NCI-H460 (cell line): ENCODE measurements around the gene RAD51B. TPM values are rescaled to one million over a fixed set of nuclear protein-coding genes. Genes with fewer than 3 reads are reported as not detected.
"Not testable (repeated sequence)": the region's sequence is repeated elsewhere in the genome, so short reads cannot be mapped to it uniquely, and the experiment has no call there.

Source experiments
- DNase-seq: peaks from one replicate; pipeline ENCODE4 v3.0.0-alpha.2; 2016; ENCODE audit warnings: low read depth; ENCODE audit errors: extremely low read depth
- total RNA-seq: library from RNA; depleted of rRNA; stranded (reverse); fragments of >200 nt; shearing (Covaris generic); gene quantifications from 2 replicates; pipeline ENCODE4 v1.2.3, GENCODE V29; 2014

Gene RAD51B
- total RNA-seq, 1 experiment from 2014 or later: 13.4 TPM

DNA sequence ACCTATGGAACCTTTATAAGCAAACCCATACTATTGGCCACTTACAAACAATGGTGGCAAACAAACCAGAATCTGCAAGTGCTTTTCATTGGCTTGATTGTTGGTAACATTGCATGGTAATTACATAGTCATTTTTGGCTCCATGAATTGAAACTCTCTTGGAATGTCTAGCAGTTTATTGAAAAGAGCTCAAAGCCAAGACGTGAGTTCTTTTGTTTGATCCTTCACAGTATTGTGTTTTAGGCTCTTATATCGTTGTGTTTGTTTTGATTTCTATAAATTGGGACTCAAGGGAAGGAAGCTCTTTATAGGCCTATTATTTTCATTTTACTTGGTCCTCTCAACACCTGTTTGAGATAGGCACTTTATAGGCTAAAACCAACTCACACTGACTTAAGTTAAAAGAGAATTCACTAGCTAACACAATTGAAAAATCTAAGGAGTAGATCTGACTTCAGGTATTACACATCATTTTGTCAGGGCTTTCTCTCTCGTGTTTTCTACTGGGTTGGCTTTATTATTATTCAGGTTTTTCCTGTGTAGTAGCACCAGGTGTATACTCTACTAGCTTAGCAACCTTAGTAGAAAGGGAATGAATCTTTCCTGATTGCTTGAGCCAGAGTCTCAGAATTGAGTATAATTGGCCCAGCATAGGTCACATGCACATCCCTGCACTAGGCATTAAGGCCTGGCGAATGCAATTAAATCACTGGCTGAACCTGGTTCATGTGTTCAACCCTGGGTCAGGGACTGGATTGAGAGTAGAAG, 341.4 kb downstream of the RAD51B start:
- no peak for DNase-seq

DNA sequence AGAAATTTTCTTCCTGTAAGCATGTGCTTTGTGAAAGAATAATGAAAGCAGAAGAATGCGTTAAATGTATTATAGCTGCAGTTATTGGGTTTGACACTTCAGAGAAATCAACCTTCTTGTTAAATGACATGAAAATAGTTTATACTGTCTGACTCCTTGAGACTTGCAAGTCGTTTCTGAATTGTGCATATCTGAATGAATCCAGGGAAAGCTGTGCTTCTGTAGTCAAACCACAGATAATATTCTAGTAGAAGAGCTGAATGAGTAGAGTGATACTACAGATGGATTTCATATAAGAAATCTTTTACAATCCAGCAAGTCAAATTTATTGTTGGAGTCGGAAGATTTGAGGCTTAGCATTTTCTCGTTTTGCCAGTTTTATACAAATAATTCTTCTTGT, 343.3 kb downstream of the RAD51B start:
- DNase-seq: no peak

DNA sequence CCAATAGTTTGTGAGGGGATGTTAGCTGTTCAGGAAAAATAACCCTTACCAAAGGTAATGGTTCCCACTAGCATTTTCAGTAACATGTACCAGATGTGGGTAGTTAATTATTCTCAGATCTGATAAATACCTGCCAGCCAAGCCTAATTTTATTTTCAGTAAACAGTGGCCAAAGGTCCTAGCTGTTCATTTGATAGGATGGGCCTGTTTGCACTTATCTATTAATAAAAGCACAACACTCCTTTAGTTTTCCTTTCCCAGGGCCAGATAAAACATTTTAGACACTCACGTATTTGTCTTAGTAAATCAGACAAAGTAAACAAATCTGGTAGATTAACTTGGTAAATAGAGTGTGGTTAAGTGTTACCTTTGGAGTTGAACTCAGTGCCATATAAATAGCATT, 345.1 kb downstream of the RAD51B start:
- DNase-seq: no peak

DNA sequence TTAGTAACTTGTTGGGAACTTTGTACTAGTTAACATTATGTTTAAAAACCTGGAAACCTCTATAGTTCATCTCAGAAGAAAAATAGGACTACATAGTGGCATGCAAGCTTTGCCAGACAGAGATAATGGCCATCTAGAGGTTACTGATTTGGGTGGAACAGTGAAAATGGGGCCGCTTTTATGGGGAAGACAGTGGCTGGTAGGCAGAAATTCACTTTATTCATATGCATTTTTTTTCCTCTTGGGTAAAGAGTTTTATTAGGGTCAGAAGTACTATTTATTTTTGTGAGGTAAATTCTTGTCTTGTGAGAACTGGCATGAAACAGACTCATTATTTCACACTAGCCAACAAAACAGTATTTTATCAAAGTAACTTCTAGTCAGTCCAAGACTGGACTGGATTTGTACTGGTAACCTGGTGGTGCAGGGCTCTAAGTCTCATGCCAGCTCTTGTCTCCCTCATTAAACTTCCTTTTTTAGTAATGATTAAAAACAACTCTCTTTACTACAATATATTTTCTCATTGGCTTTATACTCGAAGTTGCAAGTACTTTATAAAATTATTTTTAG, 345.8 kb downstream of the RAD51B start:
- DNase-seq: no peak

DNA sequence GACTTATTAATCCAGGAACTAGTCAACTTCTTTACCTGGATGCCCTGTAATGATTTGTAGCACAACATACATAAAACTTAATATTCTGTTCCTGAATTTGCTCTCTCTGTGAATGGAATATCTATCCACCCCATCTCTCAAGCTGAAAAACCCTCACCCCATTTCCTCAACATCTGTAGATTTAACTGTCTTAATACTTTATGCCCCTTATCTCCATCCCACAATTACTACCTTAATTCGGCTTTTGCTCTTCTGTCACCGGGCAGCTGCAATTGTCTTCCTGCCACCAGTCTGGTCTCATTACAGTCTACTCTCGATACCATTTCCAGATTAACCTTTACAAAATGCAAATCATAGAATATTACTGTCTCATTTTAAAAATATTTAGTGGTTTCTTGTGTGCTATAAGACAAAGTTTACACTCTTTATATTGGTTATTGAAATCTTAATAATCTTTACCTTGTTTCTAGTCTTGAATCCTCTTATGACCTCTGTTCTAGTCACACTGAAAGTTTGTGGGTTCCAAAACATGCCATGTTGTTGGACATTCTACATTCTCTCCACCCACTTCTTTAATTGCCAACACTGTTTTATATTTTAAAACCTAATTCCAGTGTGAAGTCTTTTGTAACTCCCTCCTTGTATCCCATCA, 347.3 kb downstream of the RAD51B start:
- no peak for DNase-seq

DNA sequence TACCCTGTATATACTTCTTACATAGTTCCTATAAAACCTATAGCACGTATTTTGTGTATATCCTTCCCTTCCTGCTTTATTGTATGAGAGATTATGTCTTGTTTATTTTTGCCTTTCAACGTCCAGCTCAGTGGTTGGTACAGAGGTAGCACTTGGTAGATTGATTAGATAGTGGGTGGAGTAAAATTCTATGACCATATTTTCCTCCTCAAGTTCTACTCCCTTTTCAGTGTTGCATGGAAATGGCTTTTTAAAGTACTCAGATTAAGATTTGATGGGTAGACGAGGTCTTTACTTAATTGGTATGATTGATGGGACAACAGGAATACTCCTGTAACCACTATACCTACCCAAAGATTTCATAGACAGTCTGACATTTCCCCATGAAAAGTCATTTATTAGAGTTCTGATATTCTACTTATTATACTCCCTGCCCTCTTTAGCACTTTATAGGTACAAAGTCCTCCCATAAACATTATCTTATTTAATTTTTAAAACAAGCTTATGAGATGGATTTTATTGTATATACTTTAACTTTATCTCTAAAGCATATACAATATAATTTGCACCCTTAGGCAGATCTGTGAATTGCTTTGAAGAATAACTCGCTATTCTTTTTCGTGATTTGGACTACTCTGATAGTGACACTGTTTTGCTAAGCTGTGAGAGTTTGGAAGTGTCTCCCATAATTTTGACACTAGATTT, 348.0 kb downstream of the RAD51B start:
- DNase-seq: no peak

DNA sequence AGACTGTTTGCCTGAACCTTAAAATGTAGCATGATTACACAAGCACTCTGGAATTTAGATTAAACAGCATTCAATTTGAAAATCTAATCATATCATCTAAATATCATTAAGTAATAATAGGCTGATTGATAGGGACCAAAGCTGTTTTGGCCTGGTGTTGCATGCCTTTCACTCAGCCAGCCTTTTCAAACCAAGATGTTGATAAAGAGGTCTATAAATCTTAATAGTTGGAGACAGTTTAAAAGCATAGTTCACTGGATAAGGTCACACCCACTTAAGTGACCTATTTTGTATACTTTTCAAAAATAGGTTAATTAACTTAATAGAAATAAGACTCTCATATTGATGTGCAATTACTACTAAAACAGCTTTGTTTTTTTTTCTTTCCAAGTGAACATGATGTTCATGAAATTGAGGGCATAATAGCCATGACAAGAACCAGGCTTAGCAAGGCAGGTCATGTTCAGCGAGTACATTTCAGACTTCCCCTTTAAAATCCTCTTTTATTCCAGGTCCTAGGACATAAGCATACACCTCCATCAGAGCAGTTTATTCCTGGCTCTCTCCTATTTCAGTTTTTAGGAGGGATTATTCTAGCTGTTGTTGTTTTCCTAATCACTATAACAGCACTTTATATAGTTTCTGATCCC, 349.0 kb downstream of the RAD51B start:
- DNase-seq: no peak

DNA sequence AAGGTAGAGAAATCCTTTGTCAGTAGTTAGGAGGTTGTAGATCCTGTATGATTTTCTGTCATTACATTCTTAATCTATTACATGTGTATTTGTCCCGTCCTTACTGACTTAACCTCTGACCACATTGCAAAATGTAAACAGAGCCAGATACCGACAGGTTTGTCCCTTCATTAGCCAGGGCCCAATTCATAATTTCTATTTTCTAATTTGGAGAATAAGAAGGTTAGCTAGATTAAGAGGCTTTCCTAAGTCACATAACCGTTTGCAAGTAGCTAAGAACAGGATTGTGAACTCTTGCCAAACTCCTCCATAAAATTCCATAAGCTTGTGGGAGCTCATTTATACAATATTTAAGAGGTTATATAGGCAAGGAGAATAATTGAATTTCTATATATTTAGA, 352.6 kb downstream of the RAD51B start:
- DNase-seq: no peak

DNA sequence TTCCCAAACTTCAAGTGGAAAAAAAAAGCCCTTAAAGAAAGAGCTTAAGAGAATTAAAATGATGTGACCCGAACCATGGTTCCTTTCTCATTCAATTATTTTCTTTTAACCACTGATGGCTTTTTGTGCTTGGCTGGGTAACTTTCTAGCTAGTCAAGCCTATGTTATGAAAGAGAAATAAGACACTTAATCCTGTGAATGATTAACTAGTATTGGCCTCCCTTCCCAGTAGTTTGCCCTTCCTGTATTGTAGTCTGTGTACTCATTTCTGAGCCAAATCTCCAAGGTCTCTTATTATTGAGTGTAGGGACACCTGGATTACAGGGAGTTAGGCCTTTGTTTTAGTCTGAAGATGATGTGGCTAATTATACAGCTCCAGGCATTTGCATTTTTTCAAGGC, 353.0 kb downstream of the RAD51B start:
- DNase-seq: no peak

DNA sequence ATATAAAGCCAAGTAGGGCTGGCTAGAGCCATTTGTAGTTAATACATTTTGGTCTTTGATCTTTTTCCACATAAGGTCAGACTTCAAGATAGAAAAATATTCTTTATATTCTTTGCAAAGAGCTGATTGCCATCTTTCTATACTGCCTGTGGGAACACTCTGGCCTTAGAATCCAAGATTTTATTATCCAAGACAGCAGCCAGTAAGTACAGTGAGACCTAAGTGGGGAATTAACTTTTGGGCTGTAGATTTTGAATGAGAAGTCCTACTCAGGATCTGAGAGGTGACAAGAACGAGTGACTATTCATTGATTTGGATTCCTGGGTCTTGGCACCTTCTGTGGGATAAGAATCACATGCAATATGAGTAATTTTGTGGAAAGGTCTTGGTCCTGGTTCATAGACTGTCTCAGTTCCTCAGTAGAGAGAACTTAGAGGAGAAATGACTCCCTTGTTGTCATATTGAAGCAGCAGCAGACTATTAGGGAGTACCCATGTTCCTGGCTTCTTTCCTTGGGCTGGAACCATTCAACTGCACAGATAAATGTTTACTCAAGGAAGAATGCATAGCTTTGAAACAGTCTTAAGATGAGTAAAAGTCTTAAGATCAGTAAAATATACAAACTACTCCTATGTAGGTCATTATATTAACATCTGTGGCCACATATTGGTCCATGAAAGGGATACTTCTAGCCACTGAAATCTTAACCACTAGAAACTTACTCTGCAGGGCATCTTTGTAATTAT, 353.8 kb downstream of the RAD51B start:
- DNase-seq: no peak

DNA sequence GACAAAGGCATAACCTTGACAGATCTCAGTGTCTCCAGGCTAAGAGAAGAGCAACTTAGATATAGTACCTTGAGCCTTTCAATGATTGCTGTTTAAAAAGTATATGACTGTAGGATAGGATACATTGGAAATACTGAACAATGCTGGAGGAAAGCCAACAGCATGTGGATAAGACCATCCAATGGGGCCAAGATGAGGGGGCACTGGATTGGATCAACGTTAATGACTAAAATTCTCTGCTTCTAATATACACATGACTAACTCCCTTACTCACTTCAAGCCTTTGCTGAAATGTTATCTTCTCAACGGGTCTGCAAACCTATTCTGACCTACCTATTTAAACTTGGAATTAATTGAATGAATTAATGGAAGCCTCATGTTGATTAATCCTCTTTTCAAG, 354.9 kb downstream of the RAD51B start:
- DNase-seq: no peak

DNA sequence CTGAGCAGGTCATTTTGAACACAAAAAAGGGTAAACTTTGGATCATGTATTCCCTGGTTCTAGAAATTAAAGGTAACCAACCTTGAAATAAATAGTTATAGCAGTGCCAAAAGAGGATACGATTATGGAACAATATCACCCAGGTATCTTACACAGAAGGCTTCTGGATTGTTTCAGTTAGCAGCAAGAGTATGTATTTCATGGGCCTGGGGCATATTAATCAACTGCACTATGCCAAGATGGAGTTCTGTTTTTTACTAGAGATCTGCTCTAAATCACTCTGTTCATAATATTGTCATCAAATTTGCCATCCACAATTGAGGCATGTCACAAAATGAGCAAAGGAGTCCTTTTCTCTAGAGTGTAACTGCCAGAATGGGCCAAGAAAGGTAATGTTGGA, 357.1 kb downstream of the RAD51B start:
- DNase-seq: no peak

DNA sequence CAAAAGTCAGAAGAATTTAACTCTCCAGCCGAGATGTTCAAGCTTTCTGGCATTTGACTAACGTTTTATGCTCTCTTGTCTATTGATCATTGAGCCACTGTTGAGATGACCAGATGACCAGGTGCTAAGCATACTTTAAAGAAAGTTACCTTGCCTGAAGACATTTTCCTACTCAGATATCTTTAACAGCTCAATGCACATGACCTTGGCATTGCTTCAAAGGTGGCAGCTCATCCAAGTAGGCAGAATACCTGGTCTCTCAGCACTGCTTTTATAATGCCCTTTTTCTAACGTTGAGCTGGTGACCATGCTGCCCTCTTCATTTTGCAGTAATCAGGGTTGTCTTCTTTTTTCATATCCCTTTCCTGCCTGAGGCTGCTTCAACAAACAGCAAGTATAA, 358.1 kb downstream of the RAD51B start:
- DNase-seq: no peak

DNA sequence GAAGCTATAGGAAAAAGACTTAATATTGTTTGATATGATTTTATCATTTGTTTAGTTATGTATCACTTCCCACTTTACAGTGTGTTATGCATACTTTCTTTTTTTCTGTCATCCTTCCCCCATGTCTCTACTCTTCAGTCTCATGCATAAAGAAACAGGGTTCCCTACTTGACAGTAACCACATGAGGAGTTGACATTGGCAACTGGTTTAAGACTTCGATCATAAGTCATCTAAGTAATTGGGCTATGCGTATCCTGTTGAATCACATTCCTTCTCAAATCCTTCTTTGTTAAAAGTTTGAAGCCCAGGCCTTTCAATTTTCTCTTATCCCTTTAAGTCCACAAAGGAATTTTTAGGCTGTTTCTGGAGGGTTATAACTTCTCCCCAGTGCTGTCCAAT, 358.7 kb downstream of the RAD51B start:
- DNase-seq: no peak

DNA sequence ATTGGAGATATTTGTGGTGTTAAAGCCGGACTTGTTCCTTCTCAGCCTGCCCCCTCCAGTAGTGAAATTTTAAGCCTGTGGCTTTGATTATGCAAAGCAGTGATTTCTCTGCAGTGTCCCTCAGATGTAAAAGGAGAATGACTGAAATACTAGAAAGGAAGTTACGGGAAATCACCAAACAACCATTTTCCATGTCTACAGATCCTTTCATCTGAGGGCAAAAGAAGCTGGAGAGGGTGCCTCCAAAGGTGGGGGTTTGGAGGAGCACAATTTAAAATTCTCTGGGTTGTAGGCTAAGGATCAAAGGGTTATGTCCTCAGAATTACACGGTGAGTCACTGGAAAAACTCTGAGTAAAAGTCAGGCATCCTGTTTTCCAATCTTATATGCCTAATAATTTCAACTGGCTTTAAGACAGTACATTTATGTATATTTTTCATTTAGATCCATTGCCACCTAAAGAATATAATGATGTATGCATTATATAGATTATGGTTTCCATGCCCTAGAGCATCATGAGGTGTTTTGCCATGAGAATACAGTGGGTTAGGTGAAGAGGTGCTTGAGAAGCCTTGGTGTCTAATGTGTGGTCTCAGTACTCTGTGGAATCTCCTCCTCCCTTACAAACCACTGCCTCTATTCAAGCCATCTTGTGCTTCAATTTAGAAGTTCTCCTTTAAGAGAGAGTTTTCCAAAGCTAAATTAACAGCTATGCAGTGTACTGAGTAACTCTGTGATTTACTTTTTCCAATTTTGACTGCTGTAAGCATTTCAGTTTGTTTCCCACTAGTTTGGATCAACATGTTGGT, 362.1 kb downstream of the RAD51B start:
- no peak for DNase-seq

DNA sequence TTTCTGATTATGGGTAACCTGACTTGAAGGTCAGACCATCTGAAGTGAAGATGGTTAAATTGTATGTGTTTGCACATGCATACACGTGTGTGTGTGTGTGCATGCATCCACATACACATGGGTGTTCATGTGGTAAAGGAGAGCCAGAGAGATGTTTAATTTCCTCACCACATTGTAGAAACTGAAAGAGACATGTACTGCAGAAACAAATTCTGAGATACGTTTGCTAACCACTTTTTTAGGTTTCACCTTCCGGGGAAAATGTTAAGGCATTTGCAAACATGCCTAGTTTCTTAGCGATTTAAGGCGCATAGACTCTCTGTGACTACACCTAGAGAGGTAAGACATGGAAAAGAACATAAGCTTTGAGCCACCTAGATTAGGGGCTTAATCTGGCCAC, 362.9 kb downstream of the RAD51B start:
- DNase-seq: no peak

DNA sequence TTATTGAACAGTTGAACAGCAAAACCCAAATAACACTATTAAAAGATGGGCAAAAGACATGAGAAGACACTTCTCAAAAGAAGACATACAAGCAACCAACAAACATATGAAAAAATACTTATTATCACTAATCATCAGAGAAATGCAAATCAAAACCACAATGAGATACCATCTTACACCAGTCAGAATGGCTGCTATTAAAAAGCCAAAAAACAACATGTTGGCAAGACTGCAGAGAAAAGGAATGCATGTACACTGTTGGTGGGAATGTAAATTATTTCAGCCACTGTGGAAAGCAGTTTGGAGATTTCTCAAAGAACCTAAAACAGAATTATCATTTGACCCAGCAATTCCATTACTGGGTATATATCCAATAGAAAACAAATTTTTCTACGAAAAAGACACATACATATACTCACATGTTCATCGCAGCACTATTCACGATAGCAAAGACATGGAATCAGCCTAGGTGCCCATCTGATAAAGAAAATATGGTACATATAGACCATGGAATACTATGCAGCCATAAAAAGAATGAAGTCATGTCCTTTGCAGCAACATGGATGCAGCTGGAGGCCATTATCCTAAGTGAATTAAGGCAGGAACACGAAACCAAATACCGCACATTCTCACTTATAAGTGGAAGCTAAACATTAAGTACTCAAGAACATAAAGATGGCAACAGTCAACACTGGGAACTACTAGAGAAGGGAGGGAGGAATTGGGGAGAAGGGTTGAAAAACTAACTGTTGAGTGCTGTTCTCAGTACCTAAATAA, 367.1 kb downstream of the RAD51B start:
- not testable (repeated sequence) for DNase-seq

DNA sequence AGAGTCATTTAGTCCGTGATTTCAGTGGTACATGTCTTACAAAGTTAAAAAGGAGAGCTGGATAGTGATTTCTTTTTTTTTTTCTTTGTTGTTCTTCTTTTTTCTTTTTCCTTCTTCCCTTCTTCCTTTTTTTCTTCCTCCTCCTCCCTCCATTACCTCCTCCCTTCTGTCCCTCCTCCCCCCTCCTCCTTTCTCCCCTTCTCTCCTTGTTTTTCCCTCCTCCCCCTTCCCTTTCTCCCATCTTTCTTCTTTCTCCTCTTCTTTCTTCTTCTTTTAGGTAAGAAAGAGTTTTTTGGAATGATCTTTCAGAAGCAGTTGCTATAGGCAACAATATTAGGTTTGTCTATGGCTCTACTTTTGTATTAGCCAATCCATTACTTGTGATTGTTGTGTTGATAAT, 368.6 kb downstream of the RAD51B start:
- DNase-seq: no peak

DNA sequence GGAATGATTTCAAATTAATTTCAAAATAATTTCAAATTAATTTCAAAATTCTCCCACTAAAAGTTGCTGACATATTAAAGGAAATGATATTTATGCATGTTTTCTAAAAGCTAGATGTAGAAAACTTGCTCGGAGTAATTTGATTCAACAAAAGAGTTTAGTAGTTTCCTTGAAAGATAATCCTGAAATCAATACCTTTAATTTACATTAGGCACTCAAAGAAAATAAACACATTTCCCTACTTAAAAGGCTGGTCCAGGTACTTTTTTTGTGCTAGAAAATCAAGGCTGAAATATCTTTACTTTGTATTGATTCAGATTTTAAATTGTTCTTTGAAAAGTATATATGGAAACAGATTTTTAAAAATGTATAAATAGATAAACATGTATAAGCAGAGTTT, 370.5 kb downstream of the RAD51B start:
- DNase-seq: no peak
